HEK293 (cell line): ENCODE data around the gene NDST4.

ENCODE experiments used
- CTCF ChIA-PET: fragments of 350-600 bp; formaldehyde crosslinking; extraction: SDS; loops from one replicate; lab custom pipeline; 2021; ENCODE audit warnings: antibody characterized with exemption; lab: Yijun Ruan, JAX
- POLR2A ChIA-PET: fragments of 300-600 bp; formaldehyde crosslinking; extraction: SDS; loops from one replicate; lab custom pipeline; 2020; ENCODE audit warnings: antibody characterized with exemption, inconsistent platforms; lab: Yijun Ruan, JAX
- H3K27ac ChIP-seq: fragments of 200-500 bp; sonication (Bioruptor generic); 2 replicates; pipeline ENCODE4 v1.5.1; 2014; ENCODE audit warnings: low read depth, low read length, control low read depth, inconsistent platforms; ENCODE audit errors: extremely low read depth
- H3K36me3 ChIP-seq, 2 experiments: fragments of 200-500 bp in 1 of 2; sonication (Bioruptor generic) in 1 of 2; 1 replicate in 1 of 2; 2 replicates in 1 of 2; pipeline ENCODE4 v1.5.1; 2014 to 2017; ENCODE audit warnings: inconsistent platforms in 2 of 2, low read length in 2 of 2; ENCODE audit not compliant: control insufficient read depth in 2 of 2, insufficient read depth in 1 of 2
- H3K4me1 ChIP-seq: fragments of 200-500 bp; sonication (Bioruptor generic); 2 replicates; pipeline ENCODE4 v1.5.1; 2014; ENCODE audit warnings: mild to moderate bottlenecking, low read length, inconsistent platforms; ENCODE audit not compliant: control insufficient read depth, insufficient read depth
- H3K4me3 ChIP-seq: 2 replicates; pipeline ENCODE4 v1.5.1; 2011; ENCODE audit warnings: low read depth, mild to moderate bottlenecking, control low read depth, low read length, moderate library complexity
- H3K9me3 ChIP-seq: fragments of 200-500 bp; sonication (Bioruptor generic); 2 replicates; pipeline ENCODE4 v1.5.1; 2014; ENCODE audit warnings: low read depth, low read length, inconsistent platforms; ENCODE audit not compliant: control insufficient read depth, insufficient read depth
- FEZF1 ChIP-seq: fragments of 450-650 bp; formaldehyde crosslinking; IDR thresholded peaks from 2 replicates; pipeline ENCODE4 v1.5.1; 2016; ENCODE audit warnings: missing biosample characterization, missing genetic modification characterization
- HOXC10 ChIP-seq: sonication (generic); formaldehyde crosslinking; IDR thresholded peaks from 2 replicates; pipeline ENCODE4 v1.8.1; 2023; ENCODE audit warnings: mild to moderate bottlenecking, missing genetic modification reagents
- OSR2 ChIP-seq: fragments of 450-650 bp; formaldehyde crosslinking; IDR thresholded peaks from 2 replicates; pipeline ENCODE4 v1.5.1; 2016; ENCODE audit warnings: missing biosample characterization, missing genetic modification characterization
- RBAK ChIP-seq: fragments of 450-650 bp; formaldehyde crosslinking; IDR thresholded peaks from 2 replicates; pipeline ENCODE4 v1.5.1; 2016; ENCODE audit warnings: missing biosample characterization, missing genetic modification characterization
- SCRT2 ChIP-seq: fragments of 450-650 bp; formaldehyde crosslinking; IDR thresholded peaks from 2 replicates; pipeline ENCODE4 v1.5.1; 2016; ENCODE audit warnings: missing biosample characterization, missing genetic modification characterization
- SP2 ChIP-seq: fragments of 450-650 bp; formaldehyde crosslinking; IDR thresholded peaks from 2 replicates; pipeline ENCODE4 v1.5.1; 2016; ENCODE audit warnings: missing biosample characterization, missing genetic modification characterization
- SP7 ChIP-seq: fragments of 450-650 bp; formaldehyde crosslinking; IDR thresholded peaks from 2 replicates; pipeline ENCODE4 v1.5.1; 2016; ENCODE audit warnings: missing biosample characterization, missing genetic modification characterization
- ZBTB17 ChIP-seq: fragments of 450-650 bp; formaldehyde crosslinking; IDR thresholded peaks from 2 replicates; pipeline ENCODE4 v1.5.1; 2016; ENCODE audit warnings: missing biosample characterization, missing genetic modification characterization
- ZBTB21 ChIP-seq: fragments of 450-650 bp; formaldehyde crosslinking; IDR thresholded peaks from 2 replicates; pipeline ENCODE4 v1.5.1; 2017; ENCODE audit warnings: missing biosample characterization, missing genetic modification characterization
- ZFHX2 ChIP-seq: fragments of 450-650 bp; formaldehyde crosslinking; conservative IDR thresholded peaks from 2 replicates; pipeline ENCODE4 v1.5.1; 2016; ENCODE audit warnings: missing biosample characterization, missing genetic modification characterization
- ZFP37 ChIP-seq: fragments of 450-650 bp; formaldehyde crosslinking; IDR thresholded peaks from 2 replicates; pipeline ENCODE4 v1.5.1; 2016; ENCODE audit warnings: missing biosample characterization, missing genetic modification characterization
- ZNF140 ChIP-seq: fragments of 450-650 bp; formaldehyde crosslinking; IDR thresholded peaks from 2 replicates; pipeline ENCODE4 v1.5.1; 2016; ENCODE audit warnings: missing biosample characterization, missing genetic modification characterization
- ZNF2 ChIP-seq: fragments of 450-650 bp; formaldehyde crosslinking; IDR thresholded peaks from 2 replicates; pipeline ENCODE4 v1.5.1; 2016; ENCODE audit warnings: missing biosample characterization, missing genetic modification characterization
- ZNF239 ChIP-seq: fragments of 450-650 bp; formaldehyde crosslinking; IDR thresholded peaks from 2 replicates; pipeline ENCODE4 v1.5.1; 2016; ENCODE audit warnings: missing biosample characterization, missing genetic modification characterization
- ZNF366 ChIP-seq: fragments of 450-650 bp; formaldehyde crosslinking; conservative IDR thresholded peaks from 2 replicates; pipeline ENCODE4 v1.5.1; 2016; ENCODE audit warnings: missing biosample characterization, missing genetic modification characterization
- ZNF394 ChIP-seq: fragments of 450-650 bp; formaldehyde crosslinking; IDR thresholded peaks from 2 replicates; pipeline ENCODE4 v1.5.1; 2016; ENCODE audit warnings: missing biosample characterization, missing genetic modification characterization, mild to moderate bottlenecking, moderate library complexity, borderline replicate concordance
- ZNF600 ChIP-seq: fragments of 450-650 bp; formaldehyde crosslinking; IDR thresholded peaks from 2 replicates; pipeline ENCODE4 v1.5.1; 2016; ENCODE audit warnings: missing biosample characterization, missing genetic modification characterization
- ZNF629 ChIP-seq: fragments of 450-650 bp; formaldehyde crosslinking; IDR thresholded peaks from 2 replicates; pipeline ENCODE4 v1.5.1; 2017; ENCODE audit warnings: missing biosample characterization, missing genetic modification characterization
- ZNF660 ChIP-seq: fragments of 450-650 bp; IDR thresholded peaks from 2 replicates; pipeline ENCODE4 v1.5.1; 2018; ENCODE audit warnings: missing biosample characterization, mild to moderate bottlenecking, missing genetic modification characterization
- ZNF777 ChIP-seq: fragments of 450-650 bp; formaldehyde crosslinking; IDR thresholded peaks from 2 replicates; pipeline ENCODE4 v1.5.1; 2017; ENCODE audit warnings: missing biosample characterization, missing genetic modification characterization, borderline replicate concordance
- ZNF792 ChIP-seq: fragments of 450-650 bp; formaldehyde crosslinking; IDR thresholded peaks from 2 replicates; pipeline ENCODE4 v1.5.1; 2016; ENCODE audit warnings: missing biosample characterization, missing genetic modification characterization
- ZNF837 ChIP-seq: fragments of 450-650 bp; formaldehyde crosslinking; IDR thresholded peaks from 2 replicates; pipeline ENCODE4 v1.5.1; 2016; ENCODE audit warnings: missing biosample characterization, missing genetic modification characterization
- ZXDB ChIP-seq: fragments of 450-650 bp; formaldehyde crosslinking; IDR thresholded peaks from 2 replicates; pipeline ENCODE4 v1.5.1; 2016; ENCODE audit warnings: missing biosample characterization, missing genetic modification characterization
- TF ChIP-seq, protein P1 (sequence below): fragments of 450-650 bp; formaldehyde crosslinking; IDR thresholded peaks from 2 replicates; pipeline ENCODE4 v1.5.1; 2016; ENCODE audit warnings: missing biosample characterization, missing genetic modification characterization
- TF ChIP-seq, protein P2 (sequence below): sonication (generic); formaldehyde crosslinking; IDR thresholded peaks from 2 replicates; pipeline ENCODE4 v1.8.1; 2022; ENCODE audit warnings: mild to moderate bottlenecking, moderate library complexity, missing genetic modification reagents
- TF ChIP-seq, protein P3 (sequence below): fragments of 450-650 bp; formaldehyde crosslinking; IDR thresholded peaks from 2 replicates; pipeline ENCODE4 v1.5.1; 2016; ENCODE audit warnings: missing biosample characterization, missing genetic modification characterization
- TF ChIP-seq, protein P4 (sequence below): fragments of 450-650 bp; formaldehyde crosslinking; IDR thresholded peaks from 2 replicates; pipeline ENCODE4 v1.5.1; 2016; ENCODE audit warnings: missing biosample characterization, missing genetic modification characterization, low read depth
- TF ChIP-seq, protein P5 (sequence below): fragments of 450-650 bp; formaldehyde crosslinking; IDR thresholded peaks from 2 replicates; pipeline ENCODE4 v1.5.1; 2017; ENCODE audit warnings: missing biosample characterization, missing genetic modification characterization

The NDST4 gene

DNA sequence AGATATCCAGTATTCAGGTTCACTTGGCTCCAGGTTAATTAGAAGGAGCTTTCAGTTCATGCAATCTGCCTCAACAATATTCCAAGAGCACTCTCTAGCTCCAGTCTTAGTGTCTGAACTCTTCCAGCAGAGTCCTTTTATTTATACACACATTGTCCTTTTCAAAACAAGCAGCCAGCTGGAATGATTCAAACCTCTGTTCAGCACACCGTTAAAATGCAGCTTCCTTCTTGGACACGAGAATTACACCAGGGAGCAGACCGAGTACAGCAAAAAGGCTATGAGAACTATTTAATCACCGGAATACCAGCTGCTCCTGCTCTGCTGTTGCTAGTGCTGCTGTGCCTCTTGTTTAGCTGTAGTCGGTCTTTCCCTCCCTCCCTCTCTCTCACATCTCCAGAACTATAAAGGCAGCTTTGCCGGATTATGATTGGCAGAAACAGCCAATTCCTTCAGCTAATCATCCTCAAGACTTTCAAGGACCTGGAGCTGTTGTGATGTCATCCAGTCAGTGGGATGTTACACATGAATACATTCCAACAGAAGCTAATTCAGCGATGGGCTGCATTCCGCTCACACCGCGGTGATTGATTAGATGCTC is at the start of gene NDST4:
Gene NDST4 (minus strand): TSS at position 115 of the 601 bp plus-strand sequence. CDS start 36,584 bp downstream, outside the sequence.
- Histone ChIP-seq H3K27ac (peak within 1 kb of the TSS; percentile 20), H3K36me3 (no peaks in the 10 kb centered on the region), H3K4me1 (peaks cover 2% of the 10 kb centered on the region), H3K9me3 (no peaks in the 10 kb centered on the region), H3K4me3 (peak within 1 kb of the TSS; percentile 47)
- ChIA-PET CTCF (interaction anchor here (0.6 to 1.2 kb wide), 3 partner anchors 13 to 162 kb away, joined by 3 read pairs; no protein-coding TSS in a partner anchor), POLR2A (interaction anchor here (0.6 to 1.5 kb wide), 3 partner anchors 14 to 76 kb away, joined by 3 to 4 read pairs (median 3); no protein-coding TSS in a partner anchor)
- peak; percentile 80 for TF ChIP-seq ZNF366 (tag by site-specific recombination)
- TF ChIP-seq OSR2 (tag by site-specific recombination) = peak; percentile 74
- peak; percentile 92 for TF ChIP-seq ZNF629 (tag by site-specific recombination)
- TF ChIP-seq, protein P1, sequence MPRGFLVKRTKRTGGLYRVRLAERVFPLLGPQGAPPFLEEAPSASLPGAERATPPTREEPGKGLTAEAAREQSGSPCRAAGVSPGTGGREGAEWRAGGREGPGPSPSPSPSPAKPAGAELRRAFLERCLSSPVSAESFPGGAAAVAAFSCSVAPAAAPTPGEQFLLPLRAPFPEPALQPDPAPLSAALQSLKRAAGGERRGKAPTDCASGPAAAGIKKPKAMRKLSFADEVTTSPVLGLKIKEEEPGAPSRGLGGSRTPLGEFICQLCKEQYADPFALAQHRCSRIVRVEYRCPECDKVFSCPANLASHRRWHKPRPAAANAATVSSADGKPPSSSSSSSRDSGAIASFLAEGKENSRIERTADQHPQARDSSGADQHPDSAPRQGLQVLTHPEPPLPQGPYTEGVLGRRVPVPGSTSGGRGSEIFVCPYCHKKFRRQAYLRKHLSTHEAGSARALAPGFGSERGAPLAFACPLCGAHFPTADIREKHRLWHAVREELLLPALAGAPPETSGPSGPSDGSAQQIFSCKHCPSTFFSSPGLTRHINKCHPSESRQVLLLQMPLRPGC (tag by site-specific recombination) = peak; percentile 69
- no peak for TF ChIP-seq SCRT2
- no peak for TF ChIP-seq ZFHX2
- TF ChIP-seq, protein P2, sequence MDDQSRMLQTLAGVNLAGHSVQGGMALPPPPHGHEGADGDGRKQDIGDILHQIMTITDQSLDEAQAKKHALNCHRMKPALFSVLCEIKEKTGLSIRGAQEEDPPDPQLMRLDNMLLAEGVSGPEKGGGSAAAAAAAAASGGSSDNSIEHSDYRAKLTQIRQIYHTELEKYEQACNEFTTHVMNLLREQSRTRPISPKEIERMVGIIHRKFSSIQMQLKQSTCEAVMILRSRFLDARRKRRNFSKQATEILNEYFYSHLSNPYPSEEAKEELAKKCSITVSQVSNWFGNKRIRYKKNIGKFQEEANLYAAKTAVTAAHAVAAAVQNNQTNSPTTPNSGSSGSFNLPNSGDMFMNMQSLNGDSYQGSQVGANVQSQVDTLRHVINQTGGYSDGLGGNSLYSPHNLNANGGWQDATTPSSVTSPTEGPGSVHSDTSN (CRISPR knock-in tag) = no peak
- TF ChIP-seq, protein P3, sequence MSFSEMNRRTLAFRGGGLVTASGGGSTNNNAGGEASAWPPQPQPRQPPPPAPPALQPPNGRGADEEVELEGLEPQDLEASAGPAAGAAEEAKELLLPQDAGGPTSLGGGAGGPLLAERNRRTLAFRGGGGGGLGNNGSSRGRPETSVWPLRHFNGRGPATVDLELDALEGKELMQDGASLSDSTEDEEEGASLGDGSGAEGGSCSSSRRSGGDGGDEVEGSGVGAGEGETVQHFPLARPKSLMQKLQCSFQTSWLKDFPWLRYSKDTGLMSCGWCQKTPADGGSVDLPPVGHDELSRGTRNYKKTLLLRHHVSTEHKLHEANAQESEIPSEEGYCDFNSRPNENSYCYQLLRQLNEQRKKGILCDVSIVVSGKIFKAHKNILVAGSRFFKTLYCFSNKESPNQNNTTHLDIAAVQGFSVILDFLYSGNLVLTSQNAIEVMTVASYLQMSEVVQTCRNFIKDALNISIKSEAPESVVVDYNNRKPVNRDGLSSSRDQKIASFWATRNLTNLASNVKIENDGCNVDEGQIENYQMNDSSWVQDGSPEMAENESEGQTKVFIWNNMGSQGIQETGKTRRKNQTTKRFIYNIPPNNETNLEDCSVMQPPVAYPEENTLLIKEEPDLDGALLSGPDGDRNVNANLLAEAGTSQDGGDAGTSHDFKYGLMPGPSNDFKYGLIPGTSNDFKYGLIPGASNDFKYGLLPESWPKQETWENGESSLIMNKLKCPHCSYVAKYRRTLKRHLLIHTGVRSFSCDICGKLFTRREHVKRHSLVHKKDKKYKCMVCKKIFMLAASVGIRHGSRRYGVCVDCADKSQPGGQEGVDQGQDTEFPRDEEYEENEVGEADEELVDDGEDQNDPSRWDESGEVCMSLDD (tag by site-specific recombination) = no peak
- TF ChIP-seq ZNF777 (tag by site-specific recombination) = no peak
- no peak for TF ChIP-seq ZNF837
- TF ChIP-seq ZXDB (tag by site-specific recombination) = 0 out of 2 replicates have a peak, but pooled peaks have one; percentile 15
- TF ChIP-seq ZBTB21 = peak; percentile 63; the same call in 1 of the 2 replicates
- TF ChIP-seq ZFP37 (tag by site-specific recombination) = no peak
- TF ChIP-seq ZBTB17 = peak; percentile 94
- TF ChIP-seq, protein P4, sequence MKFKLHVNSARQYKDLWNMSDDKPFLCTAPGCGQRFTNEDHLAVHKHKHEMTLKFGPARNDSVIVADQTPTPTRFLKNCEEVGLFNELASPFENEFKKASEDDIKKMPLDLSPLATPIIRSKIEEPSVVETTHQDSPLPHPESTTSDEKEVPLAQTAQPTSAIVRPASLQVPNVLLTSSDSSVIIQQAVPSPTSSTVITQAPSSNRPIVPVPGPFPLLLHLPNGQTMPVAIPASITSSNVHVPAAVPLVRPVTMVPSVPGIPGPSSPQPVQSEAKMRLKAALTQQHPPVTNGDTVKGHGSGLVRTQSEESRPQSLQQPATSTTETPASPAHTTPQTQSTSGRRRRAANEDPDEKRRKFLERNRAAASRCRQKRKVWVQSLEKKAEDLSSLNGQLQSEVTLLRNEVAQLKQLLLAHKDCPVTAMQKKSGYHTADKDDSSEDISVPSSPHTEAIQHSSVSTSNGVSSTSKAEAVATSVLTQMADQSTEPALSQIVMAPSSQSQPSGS = peak; percentile 81
- TF ChIP-seq ZNF239 (tag by site-specific recombination) = no peak
- peak; percentile 54 for TF ChIP-seq SP2 (tag by site-specific recombination)
- TF ChIP-seq RBAK (tag by site-specific recombination) = no peak
- TF ChIP-seq ZNF600 (tag by site-specific recombination) = peak; percentile 90
- TF ChIP-seq ZNF792 (tag by site-specific recombination) = no peak
- peak; percentile 97 for TF ChIP-seq ZNF660 (tag by site-specific recombination)
- TF ChIP-seq FEZF1 (tag by site-specific recombination) = peak; percentile 78
- peak; percentile 19; the same call in 1 of the 2 replicates for TF ChIP-seq SP7 (tag by site-specific recombination)
- TF ChIP-seq, protein P5, sequence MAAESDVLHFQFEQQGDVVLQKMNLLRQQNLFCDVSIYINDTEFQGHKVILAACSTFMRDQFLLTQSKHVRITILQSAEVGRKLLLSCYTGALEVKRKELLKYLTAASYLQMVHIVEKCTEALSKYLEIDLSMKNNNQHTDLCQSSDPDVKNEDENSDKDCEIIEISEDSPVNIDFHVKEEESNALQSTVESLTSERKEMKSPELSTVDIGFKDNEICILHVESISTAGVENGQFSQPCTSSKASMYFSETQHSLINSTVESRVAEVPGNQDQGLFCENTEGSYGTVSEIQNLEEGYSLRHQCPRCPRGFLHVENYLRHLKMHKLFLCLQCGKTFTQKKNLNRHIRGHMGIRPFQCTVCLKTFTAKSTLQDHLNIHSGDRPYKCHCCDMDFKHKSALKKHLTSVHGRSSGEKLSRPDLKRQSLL (tag by site-specific recombination) = peak; percentile 76
- TF ChIP-seq ZNF140 (tag by site-specific recombination) = peak; percentile 67; the same call in 1 of the 2 replicates
- TF ChIP-seq ZNF2 (tag by site-specific recombination) = 0 out of 2 replicates have a peak, but pooled peaks have one; percentile 38
- TF ChIP-seq HOXC10 (CRISPR knock-in tag) = no peak
- TF ChIP-seq ZNF394 = peak; percentile 59; the same call in 1 of the 2 replicates
